GM21528 (cell line): ENCODE results near the gene SPOCK3.

Experiments used
- ATAC-seq: cut with Tn5 transposase; IDR thresholded peaks from one replicate; pipeline ENCODE4 v1.9.1; 2021; ENCODE audit warnings: mild to moderate bottlenecking, moderate library complexity; ENCODE audit not compliant: unreplicated experiment, low FRiP score

Gene SPOCK3

GRCh38 chr4:167177925-167178324, 56.4 kb downstream of the SPOCK3 start:
- no peak for ATAC-seq

GRCh38 chr4:167176723-167177367, 57.4 kb downstream of the SPOCK3 start:
- ATAC-seq, result no peak

GRCh38 chr4:167171928-167172327, 62.4 kb downstream of the SPOCK3 start:
- ATAC-seq, result no peak

- ATAC-seq, result no peak
Measured at GRCh38 chr4:167168611-167169010, 65.7 kb downstream of the SPOCK3 start.

GRCh38 chr4:167150587-167150986, 83.7 kb downstream of the SPOCK3 start:
- ATAC-seq, result no peak

- ATAC-seq, result no peak
Measured at GRCh38 chr4:167144605-167145004, 89.7 kb downstream of the SPOCK3 start.

- no peak for ATAC-seq
Measured at GRCh38 chr4:167143018-167143417, 91.3 kb downstream of the SPOCK3 start.

- no peak for ATAC-seq
Measured at GRCh38 chr4:167136270-167136669, 98.0 kb downstream of the SPOCK3 start.

GRCh38 chr4:167129146-167129545, 105.1 kb downstream of the SPOCK3 start:
- no peak for ATAC-seq

- no peak for ATAC-seq
Measured at GRCh38 chr4:167119392-167119791, 114.9 kb downstream of the SPOCK3 start.

GRCh38 chr4:167117273-167117672, 117.0 kb downstream of the SPOCK3 start:
- ATAC-seq, result no peak

- ATAC-seq, result no peak
Measured at GRCh38 chr4:167114416-167114971, 119.8 kb downstream of the SPOCK3 start.

GRCh38 chr4:167111622-167112021, 122.7 kb downstream of the SPOCK3 start:
- ATAC-seq, result no peak

- no peak for ATAC-seq
Measured at GRCh38 chr4:167111092-167111491, 123.2 kb downstream of the SPOCK3 start.

- ATAC-seq, result no peak
Measured at GRCh38 chr4:167109859-167110258, 124.4 kb downstream of the SPOCK3 start.

- ATAC-seq, result no peak
Measured at GRCh38 chr4:167105857-167106256, 128.4 kb downstream of the SPOCK3 start.

- ATAC-seq, result no peak
Measured at GRCh38 chr4:167102475-167102874, 131.8 kb downstream of the SPOCK3 start.

- no peak for ATAC-seq
Measured at GRCh38 chr4:167101035-167101434, 133.3 kb downstream of the SPOCK3 start.

GRCh38 chr4:167100120-167100519, 134.2 kb downstream of the SPOCK3 start:
- no peak for ATAC-seq

GRCh38 chr4:167088115-167088514, 146.2 kb downstream of the SPOCK3 start:
- no peak for ATAC-seq

- no peak for ATAC-seq
Measured at GRCh38 chr4:167084321-167084720, 150.0 kb downstream of the SPOCK3 start.

- no peak for ATAC-seq
Measured at GRCh38 chr4:167079762-167080161, 154.5 kb downstream of the SPOCK3 start.
